GM12878 (cell line): ENCODE measurements around the gene SLX4IP. TPM values are rescaled to one million over a fixed set of nuclear protein-coding genes. Genes with fewer than 3 reads are reported as not detected.
A peak's percentile ranks its signal among the peaks of the same experiment; 100 is the strongest.

Experiments used
- ASH2L ChIP-seq: fragments of 300-600, 200-600 bp; sonication (generic); IDR thresholded peaks from 2 replicates; pipeline ENCODE4 v1.6.1; 2017; ENCODE audit warnings: low read depth, mild to moderate bottlenecking, borderline replicate concordance
- BHLHE40 ChIP-seq, 2 experiments: fragments of 450-650 bp in 1 of 2; IDR thresholded peaks; 2 replicates each; pipeline ENCODE4 v1.6.1; 2011 to 2017; ENCODE audit warnings: low read depth in 2 of 2, borderline replicate concordance in 1 of 2, improper control_type of control experiment in 1 of 2, low read length in 1 of 2, mild to moderate bottlenecking in 1 of 2
- PBX3 ChIP-seq: IDR thresholded peaks from 2 replicates; pipeline ENCODE4 v1.6.1; 2011; ENCODE audit warnings: mild to moderate bottlenecking, low read depth, low read length, moderate library complexity; ENCODE audit not compliant: insufficient replicate concordance
- TCF3 ChIP-seq: IDR thresholded peaks from 2 replicates; pipeline ENCODE4 v1.6.1; 2012; ENCODE audit warnings: low read depth, mild to moderate bottlenecking, low read length, borderline replicate concordance; ENCODE audit not compliant: insufficient read depth
- ZSCAN29 ChIP-seq: fragments of 450-650 bp; IDR thresholded peaks from 2 replicates; pipeline ENCODE4 v1.6.1; 2017; ENCODE audit warnings: mild to moderate bottlenecking, moderate library complexity
- microRNA-seq: library from miRNA; unstranded; fragments of <30 nt; microRNA quantifications from one replicate; pipeline ENCODE4, GENCODE V29; 2018
- polyA plus RNA-seq, 11 experiments: library from polyadenylated mRNA; depleted of rRNA in 4 of 11; unstranded in 6 of 11; stranded (reverse) in 5 of 11; fragments of >200 nt; fragmentation: Nextera tagmentation in 4 of 11; fragmentation: Illumina TruSeq in 1 of 11; extraction: Ambion mirVana in 4 of 11; extraction: Trizol in 1 of 11; gene quantifications; 1 replicate in 1 of 11; 2 replicates in 10 of 11; pipeline versions ENCODE4 v1.2.1 to v1.2.3, GENCODE V29; 2011 to 2016; ENCODE audit warnings: inconsistent platforms in 2 of 11, missing spikeins in 2 of 11, low read depth in 1 of 11
- small RNA-seq: library from RNA; depleted of rRNA; stranded (forward); fragments of <200 nt; gene quantifications from one replicate; pipeline ENCODE3, GENCODE V24; 2014
- total RNA-seq, 4 experiments: library from RNA; depleted of rRNA in 3 of 4; stranded (reverse); fragments of >200 nt in 3 of 4; fragmentation: Illumina TruSeq in 1 of 4; extraction: Trizol in 1 of 4; gene quantifications; 2 replicates each; pipeline versions ENCODE4 v1.2.1 to v1.2.3, GENCODE V29; 2013 to 2021

Gene SLX4IP
- total and polyA plus RNA-seq, 10 of the 15 experiments (the other 5 are each of a cell fraction or from before 2014, with no cell fraction given) = 2.2 to 11.0 (median 6.3) TPM

GRCh38 chr20:10676518-10676917 is 241.4 kb downstream of the SLX4IP start (continued):
- TF ChIP-seq PBX3 (no peak), BHLHE40 (IDR thresholded peaks at IDR 0.05; ENCODE audit: borderline replicate concordance in 1 of 2, low read depth in 2 of 2, low read length in 1 of 2) (peak; percentile 62 to 66; a peak in 2 of 4 replicates), TCF3 (no peak), ASH2L (no peak), ZSCAN29 (no peak)

Small RNAs within 50 kb of the gene (microRNA-seq; reads per million reads assigned to microRNA genes)
- gene MIR6870 = not detected

Small RNAs within 50 kb of the gene (small RNA-seq; reads per million reads assigned to genes)
- gene MIR6870 = not detected

Other genes starting within 250 kb of the SLX4IP start
- not detected in 2 replicates for gene SNAP25, start 216.5 kb upstream of the SLX4IP start, total RNA-seq (2014; rRNA removed)
- gene SNAP25, start 216.5 kb upstream of the SLX4IP start, total RNA-seq (2014; rRNA removed; fragmentation: Illumina TruSeq; extraction: Trizol) = not detected in 2 replicates
- gene SNAP25, start 216.5 kb upstream of the SLX4IP start, total RNA-seq (2021) = not detected in 2 replicates
- not detected in 2 replicates for gene SNAP25, start 216.5 kb upstream of the SLX4IP start, polyA plus RNA-seq (2011; rRNA removed)
- gene SNAP25, start 216.5 kb upstream of the SLX4IP start, polyA plus RNA-seq (2014; fragmentation: Illumina TruSeq; extraction: Trizol) = not detected in 2 replicates
- not detected for gene SNAP25, start 216.5 kb upstream of the SLX4IP start, polyA plus RNA-seq (2014; fragmentation: Nextera tagmentation; extraction: Ambion mirVana)
- gene SNAP25, start 216.5 kb upstream of the SLX4IP start, polyA plus RNA-seq (2014; rRNA removed) = not detected in 2 replicates
- gene SNAP25, start 216.5 kb upstream of the SLX4IP start, polyA plus RNA-seq (2016; fragmentation: Nextera tagmentation; extraction: Ambion mirVana) = not detected
- 4.3 and 5.6 TPM in 2 replicates for gene MKKS, start 1.1 kb upstream of the SLX4IP start, total RNA-seq (2014; rRNA removed)
- gene MKKS, start 1.1 kb upstream of the SLX4IP start, total RNA-seq (2014; rRNA removed; fragmentation: Illumina TruSeq; extraction: Trizol) = 6.5 and 7.0 TPM in 2 replicates
- 7.5 and 7.7 TPM in 2 replicates for gene MKKS, start 1.1 kb upstream of the SLX4IP start, total RNA-seq (2021)
- gene MKKS, start 1.1 kb upstream of the SLX4IP start, polyA plus RNA-seq (2011; rRNA removed) = 17.9 and 21.7 TPM in 2 replicates
- 9.8 and 14.8 TPM in 2 replicates for gene MKKS, start 1.1 kb upstream of the SLX4IP start, polyA plus RNA-seq (2014; fragmentation: Illumina TruSeq; extraction: Trizol)
- 1 to 10 TPM; 4.8 to 5.9 TPM for gene MKKS, start 1.1 kb upstream of the SLX4IP start, polyA plus RNA-seq (2014; fragmentation: Nextera tagmentation; extraction: Ambion mirVana)
- 6.5 and 7.7 TPM in 2 replicates for gene MKKS, start 1.1 kb upstream of the SLX4IP start, polyA plus RNA-seq (2014; rRNA removed)
- gene MKKS, start 1.1 kb upstream of the SLX4IP start, polyA plus RNA-seq (2016; fragmentation: Nextera tagmentation; extraction: Ambion mirVana) = 10 to 100 TPM; 14.0 to 14.9 TPM
- gene JAG1, start 238.7 kb downstream of the SLX4IP start, total RNA-seq (2014; rRNA removed) = 2.1 and 2.5 TPM in 2 replicates
- gene JAG1, start 238.7 kb downstream of the SLX4IP start, total RNA-seq (2014; rRNA removed; fragmentation: Illumina TruSeq; extraction: Trizol) = 1.3 TPM in 2 replicates
- 3.1 and 3.2 TPM in 2 replicates for gene JAG1, start 238.7 kb downstream of the SLX4IP start, total RNA-seq (2021)
- gene JAG1, start 238.7 kb downstream of the SLX4IP start, polyA plus RNA-seq (2011; rRNA removed) = 5.0 and 6.9 TPM in 2 replicates
- gene JAG1, start 238.7 kb downstream of the SLX4IP start, polyA plus RNA-seq (2014; fragmentation: Illumina TruSeq; extraction: Trizol) = 1.4 and 2.2 TPM in 2 replicates
- 1 to 10 TPM in 1 of 2 experiments, under 1 TPM in 1; 0.66 to 1.0 TPM for gene JAG1, start 238.7 kb downstream of the SLX4IP start, polyA plus RNA-seq (2014; fragmentation: Nextera tagmentation; extraction: Ambion mirVana)
- gene JAG1, start 238.7 kb downstream of the SLX4IP start, polyA plus RNA-seq (2014; rRNA removed) = 2.0 and 2.2 TPM in 2 replicates
- gene JAG1, start 238.7 kb downstream of the SLX4IP start, polyA plus RNA-seq (2016; fragmentation: Nextera tagmentation; extraction: Ambion mirVana) = 1 to 10 TPM; 1.1 to 1.6 TPM